Non-pigmented ciliary epithelial cell (primary cell): Measurements from ENCODE around the gene SLC45A1.

ENCODE experiments used
- DNase-seq: peaks from one replicate; pipeline ENCODE4 v3.0.0-alpha.2; 2010; ENCODE audit warnings: low read depth

Gene SLC45A1

GRCh38 chr1:8352886-8353785, 35.2 kb downstream of the SLC45A1 start:
- no peak for DNase-seq

- no peak for DNase-seq
Measured at GRCh38 chr1:8354038-8354437, 36.1 kb downstream of the SLC45A1 start.

- DNase-seq, result no peak
Measured at GRCh38 chr1:8355439-8356255, 37.7 kb downstream of the SLC45A1 start.

- no peak for DNase-seq
Measured at GRCh38 chr1:8356256-8357209, 38.6 kb downstream of the SLC45A1 start.

- DNase-seq, result no peak
Measured at GRCh38 chr1:8357329-8358101, 39.6 kb downstream of the SLC45A1 start.

GRCh38 chr1:8358241-8358896, 40.5 kb downstream of the SLC45A1 start:
- no peak for DNase-seq

GRCh38 chr1:8358897-8359616, 41.1 kb downstream of the SLC45A1 start:
- DNase-seq, result no peak

GRCh38 chr1:8359617-8360481, 41.9 kb downstream of the SLC45A1 start:
- DNase-seq, result no peak

GRCh38 chr1:8360493-8361197, 42.7 kb downstream of the SLC45A1 start:
- DNase-seq, result no peak

- DNase-seq, result no peak
Measured at GRCh38 chr1:8361198-8361849, 43.4 kb downstream of the SLC45A1 start.

GRCh38 chr1:8362701-8363101, 44.8 kb downstream of the SLC45A1 start:
- DNase-seq, result no peak

- no peak for DNase-seq
Measured at GRCh38 chr1:8363186-8363766, 45.4 kb downstream of the SLC45A1 start.

GRCh38 chr1:8363767-8364301, 45.9 kb downstream of the SLC45A1 start:
- no peak for DNase-seq

GRCh38 chr1:8364528-8365442, 46.9 kb downstream of the SLC45A1 start:
- no peak for DNase-seq

GRCh38 chr1:8365661-8366362, 47.9 kb downstream of the SLC45A1 start:
- DNase-seq, result no peak
